GM12875 (cell line): Measurements from ENCODE around the gene IL17D.

ENCODE experiments used
- H3K4me3 ChIP-seq: one replicate; pipeline ENCODE4 v1.5.1; 2011; ENCODE audit warnings: low read depth, low read length, control low read depth
- CTCF ChIP-seq: IDR thresholded peaks from 2 replicates; pipeline ENCODE4 v1.5.1; 2011; ENCODE audit warnings: low read depth, mild to moderate bottlenecking, control low read depth, inconsistent platforms, low read length, moderate library complexity, borderline replicate concordance; ENCODE audit not compliant: insufficient read depth

Gene IL17D

GRCh38 chr13:20689291-20689690, 14.2 kb upstream of the IL17D start:
- no peak for TF ChIP-seq CTCF
- no peak overlapping the region for H3K4me3 ChIP-seq

GRCh38 chr13:20691616-20692015, 11.9 kb upstream of the IL17D start:
- no peak for TF ChIP-seq CTCF
- H3K4me3 ChIP-seq, result no peak overlapping the region

GRCh38 chr13:20696073-20696472, 7.4 kb upstream of the IL17D start:
- H3K4me3 ChIP-seq, result no peak overlapping the region
- TF ChIP-seq CTCF, result no peak

- TF ChIP-seq CTCF, result no peak
- H3K4me3 ChIP-seq, result no peak overlapping the region
These were observed 3.8 kb upstream of the IL17D start for GRCh38 chr13:20699715-20700114.

GRCh38 chr13:20700288-20700687, 3.2 kb upstream of the IL17D start:
- H3K4me3 ChIP-seq, result no peak overlapping the region
- TF ChIP-seq CTCF, result no peak

- no peak for TF ChIP-seq CTCF
- H3K4me3 ChIP-seq, result no peak overlapping the region
These were observed 2.0 kb upstream of the IL17D start for GRCh38 chr13:20701461-20701860.

- TF ChIP-seq CTCF, result no peak
- H3K4me3 ChIP-seq, result peak overlapping the region; percentile 79
These were observed 977 bp upstream of the IL17D start for GRCh38 chr13:20702530-20702914.
